H9 (cell line): ENCODE results near the gene KRT71. TPM values are rescaled to one million over a fixed set of nuclear protein-coding genes. Genes with fewer than 3 reads are reported as not detected.

Experiments used
- DNase-seq: peaks from one replicate; pipeline ENCODE4 v3.0.0-alpha.2; 2017
- H2AFZ ChIP-seq: one replicate; pipeline ENCODE4 v1.6.1; 2013; ENCODE audit warnings: mild to moderate bottlenecking, low read length, control low read depth, moderate library complexity
- H2AK5ac ChIP-seq: 2 replicates; pipeline ENCODE4 v1.6.1; 2013; ENCODE audit warnings: low read length, control low read depth, mixed read lengths; ENCODE audit not compliant: insufficient read length
- H2BK120ac ChIP-seq: one replicate; pipeline ENCODE4 v1.6.1; 2013; ENCODE audit warnings: low read depth, mild to moderate bottlenecking, low read length, control low read depth, inconsistent platforms; ENCODE audit not compliant: poor library complexity, severe bottlenecking
- H2BK12ac ChIP-seq: 2 replicates; pipeline ENCODE4 v1.6.1; 2013; ENCODE audit warnings: low read length, control low read depth, mixed read lengths, low read depth; ENCODE audit not compliant: insufficient read length
- H2BK15ac ChIP-seq: 2 replicates; pipeline ENCODE4 v1.6.1; 2013; ENCODE audit warnings: low read depth, low read length, control low read depth
- H2BK20ac ChIP-seq: one replicate; pipeline ENCODE4 v1.6.1; 2013; ENCODE audit warnings: low read depth, mild to moderate bottlenecking, low read length, control low read depth, inconsistent platforms; ENCODE audit not compliant: poor library complexity, severe bottlenecking
- H2BK5ac ChIP-seq: 2 replicates; pipeline ENCODE4 v1.6.1; 2013; ENCODE audit warnings: low read length, control low read depth, mixed read lengths; ENCODE audit not compliant: insufficient read length
- H3K14ac ChIP-seq: 2 replicates; pipeline ENCODE4 v1.6.1; 2013; ENCODE audit warnings: low read length, control low read depth; ENCODE audit not compliant: insufficient read depth
- H3K18ac ChIP-seq: 2 replicates; pipeline ENCODE4 v1.6.1; 2013; ENCODE audit warnings: low read depth, mild to moderate bottlenecking, mixed read lengths, low read length, control low read depth; ENCODE audit not compliant: insufficient read length
- H3K23ac ChIP-seq: 2 replicates; pipeline ENCODE4 v1.6.1; 2013; ENCODE audit warnings: low read length, control low read depth, mixed read lengths, low read depth; ENCODE audit not compliant: insufficient read length
- H3K23me2 ChIP-seq: 2 replicates; pipeline ENCODE4 v1.6.1; 2013; ENCODE audit warnings: low read depth, mild to moderate bottlenecking, mixed read lengths, low read length, control low read depth; ENCODE audit not compliant: insufficient read length, poor library complexity, severe bottlenecking
- H3K27ac ChIP-seq: 2 replicates; pipeline ENCODE4 v1.5.1; 2013; ENCODE audit warnings: low read length, control low read depth, mixed read lengths, low read depth; ENCODE audit not compliant: insufficient read length
- H3K27me3 ChIP-seq: 2 replicates; pipeline ENCODE4 v1.6.1; 2013; ENCODE audit warnings: low read length, control low read depth, inconsistent platforms; ENCODE audit not compliant: insufficient read depth
- H3K4ac ChIP-seq: 2 replicates; pipeline ENCODE4 v1.6.1; 2013; ENCODE audit warnings: low read depth, mild to moderate bottlenecking, control low read depth, inconsistent platforms, low read length, moderate library complexity
- H3K4me1 ChIP-seq: 2 replicates; pipeline ENCODE4 v1.6.1; 2013; ENCODE audit warnings: low read length, control low read depth, inconsistent platforms; ENCODE audit not compliant: insufficient read depth
- H3K4me2 ChIP-seq: 2 replicates; pipeline ENCODE4 v1.6.1; 2013; ENCODE audit warnings: low read length, control low read depth, mixed read lengths; ENCODE audit not compliant: insufficient read length, insufficient read depth
- H3K56ac ChIP-seq: 2 replicates; pipeline ENCODE4 v1.6.1; 2013; ENCODE audit warnings: low read depth, mild to moderate bottlenecking, mixed read lengths, low read length, control low read depth; ENCODE audit not compliant: insufficient read length
- H3K79me1 ChIP-seq: 2 replicates; pipeline ENCODE4 v1.6.1; 2013; ENCODE audit warnings: low read depth, mild to moderate bottlenecking, moderate library complexity, low read length, control low read depth, inconsistent platforms; ENCODE audit not compliant: insufficient read depth, poor library complexity, severe bottlenecking
- H3K79me2 ChIP-seq: 2 replicates; pipeline ENCODE4 v1.6.1; 2013; ENCODE audit warnings: low read length, control low read depth, inconsistent platforms; ENCODE audit not compliant: insufficient read depth
- H3K9ac ChIP-seq: 2 replicates; pipeline ENCODE4 v1.6.1; 2013; ENCODE audit warnings: low read length, control low read depth, mixed read lengths; ENCODE audit not compliant: insufficient read length; ENCODE audit errors: extremely low read depth
- H3K9me3 ChIP-seq: one replicate; pipeline ENCODE4 v1.6.1; 2013; ENCODE audit warnings: low read depth, low read length, inconsistent platforms; ENCODE audit not compliant: control insufficient read depth
- H3T11ph ChIP-seq: one replicate; pipeline ENCODE4 v1.6.1; 2013; ENCODE audit warnings: mild to moderate bottlenecking, low read length, control low read depth, inconsistent platforms
- H4K20me1 ChIP-seq: one replicate; pipeline ENCODE4 v1.6.1; 2013; ENCODE audit not compliant: control insufficient read depth, insufficient read length, insufficient read depth
- H4K5ac ChIP-seq: 2 replicates; pipeline ENCODE4 v1.6.1; 2013; ENCODE audit warnings: low read depth, mild to moderate bottlenecking, mixed read lengths, low read length, control low read depth; ENCODE audit not compliant: insufficient read length
- H4K8ac ChIP-seq: replicated peaks from 2 replicates; pipeline ENCODE4 v1.6.1; 2013; ENCODE audit warnings: low read length, control low read depth, mixed read lengths, low read depth; ENCODE audit not compliant: insufficient read length
- H4K91ac ChIP-seq: 2 replicates; pipeline ENCODE4 v1.6.1; 2013; ENCODE audit warnings: low read depth, mild to moderate bottlenecking, moderate library complexity, mixed read lengths, low read length, control low read depth; ENCODE audit not compliant: insufficient read length
- H3K27ac Mint-ChIP-seq, 3 experiments: 2 replicates in 2 of 3; 3 replicates in 1 of 3; pipeline ENCODE4 v1.8.0; 2020 to 2021; ENCODE audit warnings: mixed read lengths in 3 of 3, mild to moderate bottlenecking in 1 of 3, moderate library complexity in 1 of 3
- H3K27me3 Mint-ChIP-seq: 2 replicates; pipeline ENCODE4 v1.8.0; 2021; ENCODE audit warnings: low read depth, mild to moderate bottlenecking, moderate library complexity, mixed read lengths
- H3K36me3 Mint-ChIP-seq, 3 experiments: 2 replicates in 2 of 3; 3 replicates in 1 of 3; pipeline ENCODE4 v1.8.0; 2020 to 2021; ENCODE audit warnings: low read depth in 3 of 3, mixed read lengths in 3 of 3; ENCODE audit not compliant: insufficient read depth in 1 of 3
- H3K4me1 Mint-ChIP-seq, 2 experiments: 2 replicates each; pipeline ENCODE4 v1.8.0; 2020; ENCODE audit warnings: mixed read lengths in 2 of 2
- H3K4me3 Mint-ChIP-seq, 2 experiments: 2 replicates in 1 of 2; 3 replicates in 1 of 2; pipeline ENCODE4 v1.8.0; 2020 to 2021; ENCODE audit warnings: mild to moderate bottlenecking in 2 of 2, mixed read lengths in 2 of 2, moderate library complexity in 1 of 2
- H3K9me3 Mint-ChIP-seq, 2 experiments: 2 replicates in 1 of 2; 3 replicates in 1 of 2; pipeline ENCODE4 v1.8.0; 2020; ENCODE audit warnings: mild to moderate bottlenecking in 2 of 2, mixed read lengths in 2 of 2, moderate library complexity in 1 of 2
- WGBS: extraction: QIAGEN DNeasy Blood & Tissue Kit; methylation state at CpG from one replicate; pipeline ENCODE4 v1.1.7; 2013; ENCODE audit warnings: missing lambda C conversion rate, low lambda C conversion rate, mixed read lengths; ENCODE audit not compliant: insufficient read length; ENCODE audit errors: extremely low coverage; 5-methylcytosine and 5-hydroxymethylcytosine counted together
- total RNA-seq: library from RNA; stranded (reverse); gene quantifications from 2 replicates; pipeline ENCODE4 v1.2.1, GENCODE V29; 2021
- TF ChIP-seq, protein P1 (sequence below): fragments of 200-600 bp; sonication (generic); conservative IDR thresholded peaks from 3 replicates; pipeline ENCODE4 v1.8.0; 2021; ENCODE audit warnings: antibody characterized with exemption, mild to moderate bottlenecking

Gene KRT71
- total RNA-seq, 1 experiment from 2014 or later: not detected

DNA sequence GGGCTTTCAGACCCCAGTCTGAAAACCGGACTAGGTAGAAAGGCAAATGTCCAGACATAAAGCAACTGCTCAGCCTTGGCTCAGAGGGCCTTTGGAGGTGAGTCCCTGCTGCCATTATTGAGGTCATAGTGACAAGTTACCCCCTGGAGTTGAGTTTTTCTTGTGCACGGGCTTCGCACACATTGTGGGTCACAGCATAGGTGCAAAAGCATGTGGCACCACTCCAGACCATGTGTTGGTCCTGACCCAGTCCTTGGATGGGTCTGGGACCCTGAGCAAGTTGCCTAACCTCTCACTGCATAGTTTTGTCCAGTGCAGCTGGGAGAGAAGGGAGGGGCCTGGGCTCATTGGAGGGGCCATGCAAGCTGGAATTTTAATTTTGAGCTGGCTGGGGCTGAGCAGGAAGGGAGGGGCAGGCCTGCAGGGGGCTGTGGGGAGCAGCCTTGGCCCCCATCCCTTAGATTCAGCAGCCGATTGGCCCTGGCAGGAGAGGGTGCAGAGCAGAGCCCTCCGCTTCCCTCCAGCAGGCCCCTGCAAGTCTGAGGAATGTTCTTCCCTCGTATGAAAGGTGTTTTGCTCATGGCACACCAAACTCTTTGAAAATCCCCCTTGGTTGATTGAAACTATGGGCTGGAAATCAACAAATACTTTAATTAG is 28.6 kb downstream of the KRT71 start:
- no peak overlapping the region for H4K5ac ChIP-seq
- TF ChIP-seq, protein P1, sequence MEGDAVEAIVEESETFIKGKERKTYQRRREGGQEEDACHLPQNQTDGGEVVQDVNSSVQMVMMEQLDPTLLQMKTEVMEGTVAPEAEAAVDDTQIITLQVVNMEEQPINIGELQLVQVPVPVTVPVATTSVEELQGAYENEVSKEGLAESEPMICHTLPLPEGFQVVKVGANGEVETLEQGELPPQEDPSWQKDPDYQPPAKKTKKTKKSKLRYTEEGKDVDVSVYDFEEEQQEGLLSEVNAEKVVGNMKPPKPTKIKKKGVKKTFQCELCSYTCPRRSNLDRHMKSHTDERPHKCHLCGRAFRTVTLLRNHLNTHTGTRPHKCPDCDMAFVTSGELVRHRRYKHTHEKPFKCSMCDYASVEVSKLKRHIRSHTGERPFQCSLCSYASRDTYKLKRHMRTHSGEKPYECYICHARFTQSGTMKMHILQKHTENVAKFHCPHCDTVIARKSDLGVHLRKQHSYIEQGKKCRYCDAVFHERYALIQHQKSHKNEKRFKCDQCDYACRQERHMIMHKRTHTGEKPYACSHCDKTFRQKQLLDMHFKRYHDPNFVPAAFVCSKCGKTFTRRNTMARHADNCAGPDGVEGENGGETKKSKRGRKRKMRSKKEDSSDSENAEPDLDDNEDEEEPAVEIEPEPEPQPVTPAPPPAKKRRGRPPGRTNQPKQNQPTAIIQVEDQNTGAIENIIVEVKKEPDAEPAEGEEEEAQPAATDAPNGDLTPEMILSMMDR: no peak
- H4K91ac ChIP-seq: no peak overlapping the region
- H3K56ac ChIP-seq: no peak overlapping the region
- no peaks in the 10 kb centered on the region for H3K79me1 ChIP-seq
- H3K23ac ChIP-seq: no peak overlapping the region
- peaks cover 15 to 16% of the 10 kb centered on the region in 2 experiments for H3K4me1 Mint-ChIP-seq
- H4K20me1 ChIP-seq: no peaks in the 10 kb centered on the region
- H2BK20ac ChIP-seq: no peak overlapping the region
- H3K4me1 ChIP-seq: no peaks in the 10 kb centered on the region
- H3K18ac ChIP-seq: no peak overlapping the region
- no peak overlapping the region for H3K4ac ChIP-seq
- no peak overlapping the region for H4K8ac ChIP-seq
- no peaks in the 10 kb centered on the region for H3K9me3 ChIP-seq
- H2BK15ac ChIP-seq: no peak overlapping the region
- no peak overlapping the region for H2BK120ac ChIP-seq
- no peak overlapping the region for H3K14ac ChIP-seq
- no CpG with 5 or more reads among the region's 6 CpGs for WGBS
- H3K27ac Mint-ChIP-seq: no peak overlapping the region
- H2AFZ ChIP-seq: no peak overlapping the region
- no peak overlapping the region for H2BK5ac ChIP-seq
- H3K9me3 Mint-ChIP-seq: no peaks in the 10 kb centered on the region
- no peak overlapping the region for H3K27ac ChIP-seq
- H3K27me3 Mint-ChIP-seq: peaks cover 2% of the 10 kb centered on the region
- no peaks in the 10 kb centered on the region for H3K23me2 ChIP-seq
- no peaks in the 10 kb centered on the region; the same call in 1 of the 2 replicates for H3K27me3 ChIP-seq
- H3K4me3 Mint-ChIP-seq: no peak overlapping the region
- no peak overlapping the region for H3K4me2 ChIP-seq
- H3K36me3 Mint-ChIP-seq: no peaks in the 10 kb centered on the region
- H3K79me2 ChIP-seq: no peaks in the 10 kb centered on the region
- DNase-seq: no peak
- no peak overlapping the region for H2AK5ac ChIP-seq
- no peak overlapping the region for H3K9ac ChIP-seq
- H3T11ph ChIP-seq: no peak overlapping the region
- H2BK12ac ChIP-seq: no peak overlapping the region
